COLO668 (cell line): ENCODE measurements around the gene SYNPR.

Experiments
- DNase-seq: peaks from one replicate; lab custom pipeline; 2025; ENCODE audit not compliant: unreplicated experiment; lab: John Stamatoyannopoulos, UW

SYNPR gene

DNA sequence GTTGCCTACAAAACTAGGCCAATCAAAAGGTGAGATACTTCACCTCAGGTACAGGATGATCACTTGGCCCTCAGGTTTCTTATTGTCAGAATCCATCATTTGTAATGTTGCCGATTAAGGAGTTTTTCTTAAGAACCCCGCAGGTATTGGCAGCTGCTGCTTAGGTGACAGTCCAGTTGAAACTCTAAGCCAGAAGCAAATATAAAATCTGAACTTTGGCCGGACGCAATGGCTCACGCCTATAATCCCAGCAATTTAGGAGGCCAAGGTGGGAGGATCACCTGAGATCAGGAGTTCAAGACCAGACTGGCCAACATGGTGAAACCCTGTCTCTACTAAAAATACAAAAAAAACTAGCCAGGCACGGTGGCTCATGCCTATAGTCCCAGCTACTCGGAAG is 331.3 kb downstream of the SYNPR start:
- no peak for DNase-seq

DNA sequence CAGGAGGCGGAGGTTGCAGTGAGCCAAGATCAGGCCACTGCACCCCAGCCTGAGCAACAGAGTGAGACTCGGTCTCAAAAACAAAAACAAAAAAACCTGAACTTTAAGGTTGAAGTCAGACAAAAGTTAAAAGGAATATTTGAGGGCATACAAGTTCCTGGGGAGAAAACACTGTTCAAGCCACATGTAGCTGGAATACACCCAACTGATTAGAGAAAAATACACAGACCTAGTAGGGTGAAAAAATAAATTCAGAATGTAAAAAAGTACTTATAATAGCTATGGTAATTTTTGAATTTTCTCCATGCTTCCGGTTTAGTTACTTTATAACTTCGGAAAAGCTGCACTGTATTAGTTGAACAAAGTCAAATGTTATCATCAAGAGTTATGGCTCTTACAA is 331.7 kb downstream of the SYNPR start:
- DNase-seq: no peak

DNA sequence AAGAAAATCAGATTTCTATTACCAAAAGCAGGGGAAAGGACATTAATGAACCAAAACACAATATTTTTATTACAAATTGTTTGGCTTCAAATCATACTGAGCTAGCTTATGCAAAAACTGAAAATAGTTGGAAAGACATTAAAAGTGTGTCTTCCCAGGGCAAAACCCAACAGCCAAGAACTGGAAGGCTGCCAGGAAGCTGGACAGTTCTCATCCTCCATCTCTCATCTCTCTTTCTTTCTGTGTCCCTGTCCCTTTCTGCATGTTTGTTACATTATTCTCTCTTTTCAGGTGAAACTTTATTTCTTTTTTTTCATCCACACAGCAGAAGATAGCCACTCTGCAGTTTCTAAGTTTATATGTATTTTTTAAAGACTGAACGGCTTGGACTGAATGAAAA is 333.3 kb downstream of the SYNPR start:
- DNase-seq: no peak

GRCh38 chr3:63613561-63613960 is 335.5 kb downstream of the SYNPR start:
- DNase-seq: no peak

DNA sequence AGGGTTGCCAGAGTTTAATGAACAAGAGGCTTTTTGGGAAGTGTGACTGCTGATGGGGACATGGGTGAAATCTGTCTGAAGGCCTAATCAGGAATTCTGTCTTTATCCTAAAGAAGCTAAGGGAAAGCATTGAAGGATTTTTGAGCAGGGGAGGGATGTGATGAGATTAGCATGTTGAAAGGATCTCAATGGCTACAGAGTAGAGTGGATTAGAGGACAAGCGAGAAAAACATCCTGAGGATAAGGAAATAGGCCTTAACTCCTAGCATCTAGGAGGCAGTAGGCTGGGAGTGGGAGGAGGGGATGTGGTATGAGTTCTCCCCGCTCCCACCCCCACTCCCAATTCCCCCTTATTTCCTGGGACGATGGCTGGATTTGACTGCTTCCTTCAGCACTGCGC is 339.3 kb downstream of the SYNPR start:
- DNase-seq: no peak

- peak; percentile 11 for DNase-seq
Observed at GRCh38 chr3:63624941-63625560, 346.9 kb downstream of the SYNPR start.

GRCh38 chr3:63631670-63632069 is 353.6 kb downstream of the SYNPR start:
- DNase-seq: no peak

DNA sequence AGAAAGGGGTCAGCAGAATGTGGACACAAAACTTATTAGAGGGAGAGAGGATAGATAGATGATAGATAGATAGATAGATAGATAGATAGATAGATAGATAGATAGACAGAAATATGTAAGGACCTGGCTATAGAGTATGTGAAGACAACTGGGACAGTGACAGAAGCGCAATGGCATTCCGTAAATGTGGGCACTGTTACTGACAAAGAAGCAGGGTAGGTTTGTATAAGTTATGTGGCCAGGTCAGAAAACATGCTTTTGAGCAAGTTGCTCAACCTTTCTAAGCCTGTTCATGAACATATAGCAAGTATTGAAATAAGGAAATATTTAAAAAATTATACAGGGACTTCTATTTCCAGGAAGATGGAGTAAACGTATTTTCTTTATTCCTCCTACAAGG is 357.1 kb downstream of the SYNPR start:
- DNase-seq: no peak

GRCh38 chr3:63639806-63640205 is 361.7 kb downstream of the SYNPR start:
- DNase-seq: no peak

- DNase-seq: no peak
Observed at GRCh38 chr3:63642488-63642887, 364.4 kb downstream of the SYNPR start.

- no peak for DNase-seq
Observed at GRCh38 chr3:63644212-63644797, 366.2 kb downstream of the SYNPR start.

DNA sequence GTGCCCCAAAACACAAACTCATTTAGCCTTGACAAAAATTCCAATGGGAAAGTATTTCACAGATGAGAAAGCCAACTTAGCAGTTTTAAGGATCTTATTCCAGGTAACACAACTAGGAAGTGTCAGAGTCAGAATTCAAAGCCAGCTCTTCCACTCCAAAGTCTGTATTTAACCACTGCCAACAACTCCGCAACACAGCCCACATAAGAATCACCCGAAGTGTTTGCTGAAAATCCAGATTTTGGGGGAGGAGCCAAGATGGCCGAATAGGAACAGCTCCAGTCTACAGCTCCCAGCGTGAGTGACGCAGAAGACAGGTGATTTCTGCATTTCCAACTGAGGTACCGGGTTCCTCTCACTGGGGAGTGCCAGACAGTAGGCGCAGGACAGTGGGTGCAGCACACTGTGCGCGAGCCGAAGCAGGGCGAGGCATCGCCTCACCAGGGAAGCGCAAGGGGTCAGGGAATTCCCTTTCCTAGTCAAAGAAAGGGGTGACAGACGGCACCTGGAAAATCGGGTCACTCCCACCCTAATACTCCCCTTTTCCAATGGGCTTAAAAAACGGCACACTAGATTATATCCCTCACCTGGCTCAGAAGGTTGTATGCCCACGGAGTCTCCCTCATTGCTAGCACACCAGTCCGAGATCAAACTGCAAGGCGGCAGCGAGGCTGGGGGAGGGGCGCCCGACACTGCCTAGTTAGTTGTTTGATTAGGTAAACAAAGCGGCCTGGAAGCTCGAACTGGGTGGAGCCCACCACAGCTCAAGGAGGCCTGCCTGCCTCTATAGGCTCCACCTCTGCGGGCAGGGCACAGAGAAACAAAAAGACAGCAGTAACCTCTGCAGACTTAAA is 367.0 kb downstream of the SYNPR start:
- peak; percentile 47 for DNase-seq

GRCh38 chr3:63652066-63652725 is 374.1 kb downstream of the SYNPR start, which contains the start of gene SNTN:
Gene SNTN, plus strand, starts transcription at chr3:63652675. Its CDS starts 13 bp downstream, at chr3:63652688.
- DNase-seq: no peak

- no peak for DNase-seq
Observed at GRCh38 chr3:63654211-63654610, 376.1 kb downstream of the SYNPR start.

GRCh38 chr3:63654931-63655330 is 376.8 kb downstream of the SYNPR start:
- DNase-seq: peak; percentile 10

GRCh38 chr3:63655519-63655918 is 377.4 kb downstream of the SYNPR start:
- no peak for DNase-seq

DNA sequence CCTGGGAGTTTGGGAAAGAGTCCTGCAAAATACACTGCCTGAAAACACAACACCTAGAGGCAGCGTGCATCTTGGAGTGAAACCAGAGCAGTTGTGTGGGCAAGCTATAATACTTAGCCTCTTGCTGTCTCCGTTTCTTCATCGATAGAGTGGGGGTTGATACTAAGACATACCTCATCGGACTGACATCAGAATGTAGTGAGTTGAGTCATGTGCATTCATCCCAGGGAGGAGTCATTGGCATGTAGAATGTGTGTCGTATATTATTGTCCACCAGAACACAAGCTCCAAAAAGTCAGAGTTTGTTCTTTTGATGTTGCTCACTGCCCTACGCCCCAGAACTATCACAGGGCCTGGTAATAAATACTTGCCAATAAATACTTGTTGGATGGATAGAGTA is 378.7 kb downstream of the SYNPR start:
- no peak for DNase-seq

- no peak for DNase-seq
Observed at GRCh38 chr3:63661242-63661641, 383.1 kb downstream of the SYNPR start.

GRCh38 chr3:63662011-63662410 is 383.9 kb downstream of the SYNPR start:
- no peak for DNase-seq

GRCh38 chr3:63662500-63662899 is 384.4 kb downstream of the SYNPR start:
- DNase-seq: peak; percentile 22
